Caco-2 (cell line): ENCODE results near the gene MTF1. TPM values are rescaled to one million over a fixed set of nuclear protein-coding genes. Genes with fewer than 3 reads are reported as not detected.
A peak's percentile ranks its signal among the peaks of the same experiment; 100 is the strongest.

ENCODE experiments used
- BruUV-seq: library from RNA; stranded (reverse); fragments of 400-500 nt; replicated peaks from 2 replicates; lab custom pipeline; 2021; lab: Mats Ljungman, UMichigan
- CTCF ChIA-PET: fragments of 300-600 bp; sonication (Branson Sonifier 250); formaldehyde crosslinking; loops from one replicate; lab custom pipeline; 2022; ENCODE audit warnings: antibody characterized with exemption; lab: Charles Lee
- POLR2A ChIA-PET: fragments of 300-600 bp; sonication (Branson Sonifier 250); formaldehyde crosslinking; loops from one replicate; lab custom pipeline; 2022; ENCODE audit warnings: antibody characterized with exemption; lab: Charles Lee
- DNase-seq, 2 experiments: peaks; one replicate each; pipeline versions ENCODE4 v3.0.0 to v3.0.0-alpha.2; 2020 to 2022
- H3K27me3 ChIP-seq: replicated peaks from 2 replicates; pipeline ENCODE4 v1.6.0; 2011; ENCODE audit warnings: low read length; ENCODE audit not compliant: control insufficient read depth, insufficient read depth
- H3K36me3 ChIP-seq: 2 replicates; pipeline ENCODE4 v1.5.1; 2011; ENCODE audit warnings: low read length; ENCODE audit not compliant: control insufficient read depth, insufficient read depth
- H3K4me1 ChIP-seq: fragments of 250-450 bp; sonication (Bioruptor Pico); 2 replicates; pipeline ENCODE4 v1.5.1; 2020; ENCODE audit warnings: mild to moderate bottlenecking
- H3K4me3 ChIP-seq: 2 replicates; pipeline ENCODE4 v1.5.1; 2011; ENCODE audit warnings: low read depth, mild to moderate bottlenecking, control low read depth, low read length
- H3K9me3 ChIP-seq: fragments of 250-450 bp; sonication (Bioruptor Pico); 2 replicates; pipeline ENCODE4 v1.5.1; 2020; ENCODE audit warnings: mild to moderate bottlenecking, moderate library complexity
- H3K27ac Mint-ChIP-seq: one replicate; pipeline ENCODE4 v1.8.0; 2022; ENCODE audit warnings: mixed read lengths; ENCODE audit not compliant: unreplicated experiment
- H3K27me3 Mint-ChIP-seq: one replicate; pipeline ENCODE4 v1.8.0; 2022; ENCODE audit warnings: mixed read lengths; ENCODE audit not compliant: insufficient read depth, unreplicated experiment
- H3K36me3 Mint-ChIP-seq: one replicate; pipeline ENCODE4 v1.8.0; 2022; ENCODE audit warnings: mild to moderate bottlenecking, mixed read lengths; ENCODE audit not compliant: insufficient read depth, unreplicated experiment
- H3K4me1 Mint-ChIP-seq: one replicate; pipeline ENCODE4 v1.8.0; 2022; ENCODE audit warnings: low read depth, mixed read lengths; ENCODE audit not compliant: unreplicated experiment
- H3K4me3 Mint-ChIP-seq: one replicate; pipeline ENCODE4 v1.8.0; 2022; ENCODE audit warnings: mild to moderate bottlenecking, moderate library complexity, mixed read lengths; ENCODE audit not compliant: unreplicated experiment
- H3K9me3 Mint-ChIP-seq: one replicate; pipeline ENCODE4 v1.8.0; 2022; ENCODE audit warnings: mixed read lengths; ENCODE audit not compliant: unreplicated experiment
- intact Hi-C: fragments of 100-400 bp; cut with micrococcal nuclease; formaldehyde crosslinking; loops from one replicate; pipeline ENCODE4 v1.10.0; 2022; ENCODE audit not compliant: unreplicated experiment
- total RNA-seq: library from RNA; stranded (reverse); gene quantifications from 2 replicates; pipeline ENCODE4 v1.2.3, GENCODE V29; 2022
- TF ChIP-seq, protein P1 (sequence below), 2 experiments: fragments of 200-600 bp in 1 of 2; IDR thresholded peaks; 1 replicate in 1 of 2; 2 replicates in 1 of 2; pipeline versions ENCODE4 v1.5.1 to v1.8.0; 2011 to 2022; ENCODE audit warnings: antibody characterized with exemption in 1 of 2, control low read depth in 1 of 2, inconsistent platforms in 1 of 2, low read depth in 1 of 2, low read length in 1 of 2, mild to moderate bottlenecking in 1 of 2, moderate library complexity in 1 of 2; ENCODE audit not compliant: insufficient read depth in 1 of 2, severe bottlenecking in 1 of 2, unreplicated experiment in 1 of 2

The MTF1 gene
- total RNA-seq, 1 experiment from 2014 or later, result 8.4 TPM

DNA sequence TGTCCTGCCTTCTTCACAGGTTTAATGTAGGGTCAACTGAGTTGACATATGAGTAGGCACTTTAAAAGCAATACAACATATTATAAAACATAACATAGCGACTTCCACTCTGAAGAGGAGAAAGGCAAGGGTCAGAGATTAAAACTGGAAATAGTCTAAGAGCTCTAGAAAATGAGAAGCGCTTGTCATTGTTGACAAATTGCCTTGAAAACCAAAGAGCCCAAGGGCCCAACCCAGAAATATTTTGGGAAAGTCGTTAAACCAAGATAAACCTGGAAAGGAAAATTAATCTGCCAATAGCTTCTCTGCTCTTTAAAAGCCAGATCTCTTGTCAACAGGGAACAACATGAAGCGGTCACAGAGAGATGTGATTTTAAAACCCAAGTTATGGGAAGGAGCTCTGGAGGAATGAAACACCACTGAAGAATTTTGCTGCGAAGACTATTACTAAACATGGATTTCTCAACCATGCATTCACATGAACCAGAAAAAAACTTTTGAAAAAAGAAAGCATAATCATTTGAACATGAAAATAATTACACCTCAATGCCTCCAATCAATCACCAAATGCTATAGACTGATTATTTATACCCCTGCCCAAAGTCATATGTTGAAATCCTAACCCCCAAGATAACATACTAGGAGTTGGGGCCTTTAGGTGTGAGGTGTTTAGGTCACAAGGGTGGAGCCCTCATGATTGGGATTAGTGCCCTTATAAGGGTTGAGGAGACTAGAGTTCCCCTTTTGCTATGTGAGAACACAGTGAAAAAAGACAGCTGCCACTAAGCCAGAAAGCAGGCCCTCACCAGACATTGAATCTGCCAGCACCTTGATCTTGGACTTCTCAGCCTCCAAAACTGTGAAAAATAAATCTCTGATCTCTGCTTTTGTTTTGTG, 33.0 kb upstream of the MTF1 start:
- H3K4me1 Mint-ChIP-seq, result no peaks in the 10 kb centered on the region
- H3K4me3 Mint-ChIP-seq, result no peak overlapping the region
- no TSS peak for BruUV-seq
- H3K36me3 Mint-ChIP-seq, result peaks cover 1% of the 10 kb centered on the region
- no peaks in the 10 kb centered on the region for H3K9me3 ChIP-seq
- H3K4me3 ChIP-seq, result no peak overlapping the region
- DNase-seq, result no peak
- H3K27me3 Mint-ChIP-seq, result no peaks in the 10 kb centered on the region
- POLR2A ChIA-PET, result no interaction called here
- intact Hi-C loops, result no loop called here
- H3K27me3 ChIP-seq, result no peaks in the 10 kb centered on the region
- CTCF ChIA-PET, result no interaction called here
- H3K36me3 ChIP-seq, result no peaks in the 10 kb centered on the region
- H3K4me1 ChIP-seq, result no peaks in the 10 kb centered on the region
- TF ChIP-seq, protein P1, sequence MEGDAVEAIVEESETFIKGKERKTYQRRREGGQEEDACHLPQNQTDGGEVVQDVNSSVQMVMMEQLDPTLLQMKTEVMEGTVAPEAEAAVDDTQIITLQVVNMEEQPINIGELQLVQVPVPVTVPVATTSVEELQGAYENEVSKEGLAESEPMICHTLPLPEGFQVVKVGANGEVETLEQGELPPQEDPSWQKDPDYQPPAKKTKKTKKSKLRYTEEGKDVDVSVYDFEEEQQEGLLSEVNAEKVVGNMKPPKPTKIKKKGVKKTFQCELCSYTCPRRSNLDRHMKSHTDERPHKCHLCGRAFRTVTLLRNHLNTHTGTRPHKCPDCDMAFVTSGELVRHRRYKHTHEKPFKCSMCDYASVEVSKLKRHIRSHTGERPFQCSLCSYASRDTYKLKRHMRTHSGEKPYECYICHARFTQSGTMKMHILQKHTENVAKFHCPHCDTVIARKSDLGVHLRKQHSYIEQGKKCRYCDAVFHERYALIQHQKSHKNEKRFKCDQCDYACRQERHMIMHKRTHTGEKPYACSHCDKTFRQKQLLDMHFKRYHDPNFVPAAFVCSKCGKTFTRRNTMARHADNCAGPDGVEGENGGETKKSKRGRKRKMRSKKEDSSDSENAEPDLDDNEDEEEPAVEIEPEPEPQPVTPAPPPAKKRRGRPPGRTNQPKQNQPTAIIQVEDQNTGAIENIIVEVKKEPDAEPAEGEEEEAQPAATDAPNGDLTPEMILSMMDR (IDR thresholded peaks at IDR 0.05; ENCODE audit: insufficient read depth in 1 of 2, low read depth in 1 of 2, low read length in 1 of 2, severe bottlenecking in 1 of 2, unreplicated experiment in 1 of 2), result no peak
- H3K27ac Mint-ChIP-seq, result no peak overlapping the region
- H3K9me3 Mint-ChIP-seq, result no peaks in the 10 kb centered on the region

- no TSS peak for BruUV-seq
- H3K4me1 ChIP-seq, result no peaks in the 10 kb centered on the region
- ChIA-PET CTCF (no interaction called here), POLR2A (no interaction called here)
- peak in 1 of 2 experiments; percentile 36 for DNase-seq
- H3K36me3 ChIP-seq, result no peaks in the 10 kb centered on the region
- Mint-ChIP-seq H3K9me3 (no peaks in the 10 kb centered on the region), H3K4me1 (no peaks in the 10 kb centered on the region), H3K36me3 (peaks cover 14% of the 10 kb centered on the region), H3K27ac (no peak overlapping the region), H3K4me3 (no peak overlapping the region), H3K27me3 (no peaks in the 10 kb centered on the region)
- intact Hi-C loops, result no loop called here
- H3K27me3 ChIP-seq, result no peaks in the 10 kb centered on the region
- TF ChIP-seq, protein P1 (IDR thresholded peaks at IDR 0.05; ENCODE audit: insufficient read depth in 1 of 2, low read depth in 1 of 2, low read length in 1 of 2, severe bottlenecking in 1 of 2, unreplicated experiment in 1 of 2), result peak; percentile 33 to 42
- H3K4me3 ChIP-seq, result no peak overlapping the region
- no peaks in the 10 kb centered on the region for H3K9me3 ChIP-seq
Measured at GRCh38 chr1:37890378-37891014, 31.1 kb upstream of the MTF1 start.

GRCh38 chr1:37888022-37888700, 28.8 kb upstream of the MTF1 start:
- H3K36me3 Mint-ChIP-seq, result peaks cover 14% of the 10 kb centered on the region
- no peak overlapping the region for H3K4me3 Mint-ChIP-seq
- ChIA-PET CTCF (interaction anchor here (0.6 kb wide), 1 partner anchor 131 kb away, joined by 3 read pairs; no protein-coding TSS in a partner anchor), POLR2A (no interaction called here)
- H3K27ac Mint-ChIP-seq, result no peak overlapping the region
- no peaks in the 10 kb centered on the region for H3K9me3 Mint-ChIP-seq
- TF ChIP-seq, protein P1 (IDR thresholded peaks at IDR 0.05; ENCODE audit: insufficient read depth in 1 of 2, low read depth in 1 of 2, low read length in 1 of 2, severe bottlenecking in 1 of 2, unreplicated experiment in 1 of 2), result no peak
- H3K4me1 Mint-ChIP-seq, result no peaks in the 10 kb centered on the region
- intact Hi-C loops, result no loop called here
- BruUV-seq, result no TSS peak
- no peak for DNase-seq
- Histone ChIP-seq H3K27me3 (no peaks in the 10 kb centered on the region), H3K36me3 (no peaks in the 10 kb centered on the region), H3K4me1 (0 out of 2 replicates have a peak, but pooled peaks cover 6% of the 10 kb centered on the region), H3K4me3 (no peak overlapping the region), H3K9me3 (no peaks in the 10 kb centered on the region)
- H3K27me3 Mint-ChIP-seq, result no peaks in the 10 kb centered on the region
